HepG2 (cell line): ENCODE results near the gene PRPSAP1. TPM values are rescaled to one million over a fixed set of nuclear protein-coding genes. Genes with fewer than 3 reads are reported as not detected.

Experiments
- ASH2L ChIP-seq: fragments of 300-600, 200-600 bp; sonication (generic); IDR thresholded peaks from 2 replicates; pipeline ENCODE4 v1.7.0; 2017; ENCODE audit warnings: low read depth, mild to moderate bottlenecking, moderate library complexity, mixed read lengths, low read length; ENCODE audit not compliant: insufficient read length
- CENPBD1 ChIP-seq: sonication (generic); formaldehyde crosslinking; IDR thresholded peaks from 2 replicates; pipeline ENCODE4 v1.8.0; 2022; ENCODE audit warnings: missing genetic modification reagents, low read depth, mild to moderate bottlenecking, borderline replicate concordance
- FOSL2 ChIP-seq: sonication (generic); formaldehyde crosslinking; IDR thresholded peaks from 2 replicates; pipeline ENCODE4 v1.4.0; 2020; ENCODE audit warnings: missing genetic modification reagents
- GABPA ChIP-seq, 2 experiments: IDR thresholded peaks; 2 replicates each; pipeline ENCODE4 v1.6.1; 2011 to 2016; ENCODE audit warnings: low read depth in 2 of 2, low read length in 1 of 2, missing biosample characterization in 1 of 2, missing genetic modification characterization in 1 of 2
- HOXA7 ChIP-seq: sonication (generic); formaldehyde crosslinking; IDR thresholded peaks from 2 replicates; pipeline ENCODE4 v1.8.1; 2022; ENCODE audit warnings: mild to moderate bottlenecking, missing genetic modification reagents, moderate library complexity
- HOXD1 ChIP-seq: sonication (generic); formaldehyde crosslinking; IDR thresholded peaks from 2 replicates; pipeline ENCODE4 v1.5.0; 2020; ENCODE audit warnings: missing genetic modification reagents
- IKZF1 ChIP-seq: fragments of 450-650 bp; IDR thresholded peaks from 2 replicates; pipeline ENCODE4 v1.7.1; 2016
- MIER2 ChIP-seq: IDR thresholded peaks from 2 replicates; pipeline ENCODE4 v1.6.1; 2016; ENCODE audit warnings: missing biosample characterization, missing genetic modification reagents
- NCOA5 ChIP-seq: sonication (generic); formaldehyde crosslinking; IDR thresholded peaks from 2 replicates; pipeline ENCODE4 v1.4.0; 2020; ENCODE audit warnings: missing genetic modification reagents
- NFYB ChIP-seq: sonication (generic); formaldehyde crosslinking; IDR thresholded peaks from 2 replicates; pipeline ENCODE4 v1.4.0; 2020; ENCODE audit warnings: missing genetic modification reagents
- PBX3 ChIP-seq: sonication (generic); formaldehyde crosslinking; IDR thresholded peaks from 2 replicates; pipeline ENCODE4 v1.8.1; 2023; ENCODE audit warnings: missing genetic modification reagents, inconsistent platforms, borderline replicate concordance
- PCBP2 ChIP-seq: fragments of 200-400 bp; formaldehyde crosslinking; optimal IDR thresholded peaks from 2 replicates; pipeline ENCODE3; 2018; ENCODE audit warnings: low read length, low read depth; ENCODE audit not compliant: poor library complexity, severe bottlenecking
- POLR2A ChIP-seq, 2 experiments: IDR thresholded peaks; 2 replicates each; pipeline ENCODE4 v1.6.1; 2011; ENCODE audit warnings: low read depth in 2 of 2, low read length in 2 of 2, mild to moderate bottlenecking in 1 of 2, moderate library complexity in 1 of 2; ENCODE audit not compliant: insufficient read depth in 1 of 2
- PRPF4 ChIP-seq: fragments of 200-400 bp; formaldehyde crosslinking; IDR thresholded peaks from 2 replicates; pipeline ENCODE4 v1.6.1; 2016; ENCODE audit warnings: low read length, low read depth; ENCODE audit not compliant: poor library complexity, severe bottlenecking
- RCOR2 ChIP-seq: IDR thresholded peaks from 2 replicates; pipeline ENCODE4 v1.6.1; 2016; ENCODE audit warnings: missing biosample characterization, missing genetic modification reagents
- SPEN ChIP-seq: sonication (generic); formaldehyde crosslinking; IDR thresholded peaks from 2 replicates; pipeline ENCODE4 v1.5.1; 2020; ENCODE audit warnings: low read depth, mild to moderate bottlenecking, missing genetic modification reagents
- SYNCRIP ChIP-seq: fragments of 200-400 bp; formaldehyde crosslinking; IDR thresholded peaks from 2 replicates; pipeline ENCODE4 v1.6.1; 2018; ENCODE audit warnings: mild to moderate bottlenecking, low read depth, low read length; ENCODE audit not compliant: insufficient read depth
- THRA ChIP-seq: sonication (generic); formaldehyde crosslinking; IDR thresholded peaks from 2 replicates; pipeline ENCODE4 v1.4.0; 2020; ENCODE audit warnings: missing genetic modification reagents, borderline replicate concordance
- U2AF1 ChIP-seq: fragments of 200-400 bp; formaldehyde crosslinking; optimal IDR thresholded peaks from 2 replicates; pipeline ENCODE3; 2017; ENCODE audit warnings: mild to moderate bottlenecking, low read depth, low read length
- U2AF2 ChIP-seq: fragments of 200-400 bp; formaldehyde crosslinking; IDR thresholded peaks from 2 replicates; pipeline ENCODE4 v1.6.1; 2017; ENCODE audit warnings: low read depth, mild to moderate bottlenecking, low read length
- XRCC5 ChIP-seq: fragments of 200-400 bp; formaldehyde crosslinking; optimal IDR thresholded peaks from 2 replicates; pipeline ENCODE3; 2017; ENCODE audit warnings: mild to moderate bottlenecking, low read length
- ZNF337 ChIP-seq: sonication (generic); formaldehyde crosslinking; IDR thresholded peaks from 2 replicates; pipeline ENCODE4 v1.5.1; 2020; ENCODE audit warnings: missing genetic modification reagents, low read depth, mild to moderate bottlenecking, borderline replicate concordance
- ZNF484 ChIP-seq: sonication (generic); formaldehyde crosslinking; IDR thresholded peaks from 2 replicates; pipeline ENCODE4 v1.5.1; 2020; ENCODE audit warnings: mild to moderate bottlenecking, low read depth, missing genetic modification reagents, borderline replicate concordance
- ZNF564 ChIP-seq: sonication (generic); formaldehyde crosslinking; IDR thresholded peaks from 2 replicates; pipeline ENCODE4 v1.8.1; 2023; ENCODE audit warnings: mild to moderate bottlenecking, missing genetic modification reagents
- ZNF572 ChIP-seq: sonication (generic); formaldehyde crosslinking; IDR thresholded peaks from 2 replicates; pipeline ENCODE4 v1.5.1; 2020; ENCODE audit warnings: mild to moderate bottlenecking, missing genetic modification reagents
- ZSCAN22 ChIP-seq: sonication (generic); formaldehyde crosslinking; IDR thresholded peaks from 2 replicates; pipeline ENCODE4 v1.4.0; 2020; ENCODE audit warnings: mild to moderate bottlenecking, missing genetic modification reagents
- polyA plus RNA-seq, 8 experiments: library from polyadenylated mRNA; depleted of rRNA in 3 of 8; stranded (reverse) in 7 of 8; unstranded in 1 of 8; fragments of >200 nt; fragmentation: Illumina TruSeq in 4 of 8; extraction: Trizol in 4 of 8; gene quantifications; 2 replicates each; pipeline versions ENCODE4 v1.2.1 to v1.2.3, GENCODE V29; 2011 to 2016; ENCODE audit warnings: low read depth in 4 of 8, missing spikeins in 1 of 8, mixed read lengths in 1 of 8; ENCODE audit not compliant: insufficient read depth in 1 of 8
- total RNA-seq, 5 experiments: library from RNA; depleted of rRNA; stranded (reverse); fragments of >200 nt; fragmentation: Illumina TruSeq; extraction: Trizol; gene quantifications; 2 replicates each; pipeline ENCODE4 v1.2.3, GENCODE V29; 2016; ENCODE audit warnings: low read depth in 1 of 5

Gene PRPSAP1
- total and polyA plus RNA-seq, 2 of the 13 experiments (the other 11 are each of a cell fraction or from before 2014, with no cell fraction given): 91.1 to 314 TPM

DNA sequence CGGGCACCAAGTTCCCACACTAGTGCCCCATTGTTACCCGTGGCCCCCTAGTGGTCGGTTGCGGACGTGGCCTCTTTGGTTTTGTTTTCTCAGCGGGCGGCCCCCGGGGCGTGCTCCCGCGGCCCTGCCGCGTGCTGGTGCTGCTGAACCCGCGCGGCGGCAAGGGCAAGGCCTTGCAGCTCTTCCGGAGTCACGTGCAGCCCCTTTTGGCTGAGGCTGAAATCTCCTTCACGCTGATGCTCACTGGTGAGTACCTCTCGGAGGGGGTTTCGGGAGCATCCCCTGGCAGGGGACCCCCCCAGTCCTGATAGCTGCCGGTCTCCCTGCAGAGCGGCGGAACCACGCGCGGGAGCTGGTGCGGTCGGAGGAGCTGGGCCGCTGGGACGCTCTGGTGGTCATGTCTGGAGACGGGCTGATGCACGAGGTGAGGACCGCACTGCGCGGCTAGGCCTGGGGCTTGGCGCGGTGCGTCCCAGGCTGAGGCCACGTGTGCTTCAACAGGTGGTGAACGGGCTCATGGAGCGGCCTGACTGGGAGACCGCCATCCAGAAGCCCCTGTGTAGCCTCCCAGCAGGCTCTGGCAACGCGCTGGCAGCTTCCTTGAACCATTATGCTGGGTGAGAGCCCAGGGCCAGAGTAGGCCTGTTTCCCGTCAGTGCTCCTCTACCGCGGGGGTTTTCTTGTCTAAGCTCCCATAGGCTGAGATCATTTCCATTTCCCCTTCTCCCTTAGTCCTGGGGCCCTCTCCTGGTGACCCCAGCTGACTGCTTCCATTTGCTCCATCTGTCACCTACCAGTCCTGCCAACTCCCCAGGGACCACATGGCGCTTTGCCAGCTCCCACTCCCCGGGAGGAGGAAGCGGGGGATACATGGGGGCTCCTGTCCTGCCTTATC lies 32.4 kb upstream of the PRPSAP1 start (continued):
- TF ChIP-seq PCBP2: no peak
- TF ChIP-seq HOXD1 (CRISPR knock-in tag): peak; percentile 97
- TF ChIP-seq FOSL2 (CRISPR knock-in tag): peak; percentile 61
- peak; percentile 98 for TF ChIP-seq XRCC5
- peak; percentile 98 for TF ChIP-seq ZNF564 (CRISPR knock-in tag)
- TF ChIP-seq U2AF2: no peak
- TF ChIP-seq THRA (CRISPR knock-in tag): peak; percentile 82
- peak; percentile 25; the same call in 1 of the 2 replicates for TF ChIP-seq NFYB
- peak; percentile 83; the same call in 1 of the 2 replicates for TF ChIP-seq MIER2 (CRISPR knock-in tag)
- no peak for TF ChIP-seq IKZF1
- TF ChIP-seq ZNF484: peak; percentile 97; the same call in 1 of the 2 replicates
- 0 out of 2 replicates have a peak, but pooled peaks have one; percentile 64 for TF ChIP-seq ZSCAN22 (CRISPR knock-in tag)
- TF ChIP-seq U2AF1: no peak
- peak; percentile 98; the same call in 1 of the 2 replicates for TF ChIP-seq ZNF337 (CRISPR knock-in tag)
- TF ChIP-seq ASH2L: peak; percentile 62
- peak in 1 of 2 experiments; percentile 15; a peak in 1 of 4 replicates for TF ChIP-seq POLR2A (IDR thresholded peaks at IDR 0.05; ENCODE audit: insufficient read depth in 1 of 2, low read depth in 2 of 2, low read length in 2 of 2)
- no peak for TF ChIP-seq PRPF4
- TF ChIP-seq GABPA (IDR thresholded peaks at IDR 0.05; ENCODE audit: low read depth, low read length): no peak
- no peak for TF ChIP-seq GABPA (CRISPR knock-in tag; IDR thresholded peaks at IDR 0.05; ENCODE audit: low read depth)
- TF ChIP-seq RCOR2 (CRISPR knock-in tag): no peak; the same call in 1 of the 2 replicates
- peak; percentile 82 for TF ChIP-seq SPEN (CRISPR knock-in tag)
- TF ChIP-seq PBX3 (CRISPR knock-in tag): peak; percentile 96
- no peak for TF ChIP-seq SYNCRIP
- TF ChIP-seq HOXA7: no peak
- no peak; the same call in 1 of the 2 replicates for TF ChIP-seq CENPBD1 (CRISPR knock-in tag)
- TF ChIP-seq NCOA5: no peak
- TF ChIP-seq ZNF572 (CRISPR knock-in tag): peak; percentile 87
